T-helper 9 cell (primary cell): ENCODE data around the gene CFAP251.
"Not testable (repeated sequence)": the region's sequence is repeated elsewhere in the genome, so short reads cannot be mapped to it uniquely, and the experiment has no call there.

ENCODE experiments used
- DNase-seq: peaks from one replicate; pipeline ENCODE4 v3.0.0-alpha.2; 2020

The CFAP251 gene

GRCh38 chr12:121980892-121981272, 62.5 kb downstream of the CFAP251 start:
- no peak for DNase-seq

GRCh38 chr12:121981456-121981855, 63.1 kb downstream of the CFAP251 start:
- DNase-seq, result no peak

- no peak for DNase-seq
These were observed 64.6 kb downstream of the CFAP251 start for GRCh38 chr12:121982950-121983349.

- DNase-seq, result no peak
These were observed 65.3 kb downstream of the CFAP251 start for GRCh38 chr12:121983536-121984210.

- DNase-seq, result no peak
These were observed 68.3 kb downstream of the CFAP251 start for GRCh38 chr12:121986489-121987245.

- DNase-seq, result not testable (repeated sequence)
These were observed 70.1 kb downstream of the CFAP251 start for GRCh38 chr12:121988519-121988918.

- DNase-seq, result no peak
These were observed 71.1 kb downstream of the CFAP251 start for GRCh38 chr12:121989276-121990113.

GRCh38 chr12:121990114-121990647, 71.8 kb downstream of the CFAP251 start:
- no peak for DNase-seq

GRCh38 chr12:121990692-121991603, 72.6 kb downstream of the CFAP251 start:
- DNase-seq, result no peak

GRCh38 chr12:121992059-121992879, 73.9 kb downstream of the CFAP251 start:
- no peak for DNase-seq

GRCh38 chr12:121996050-121996944, 77.9 kb downstream of the CFAP251 start:
- no peak for DNase-seq

- DNase-seq, result no peak
These were observed 78.7 kb downstream of the CFAP251 start for GRCh38 chr12:121996945-121997612.

- no peak for DNase-seq
These were observed 83.2 kb downstream of the CFAP251 start for GRCh38 chr12:122001466-122002209.

- no peak for DNase-seq
These were observed 85.5 kb downstream of the CFAP251 start for GRCh38 chr12:122003651-122004611.

GRCh38 chr12:122004633-122005071, 86.3 kb downstream of the CFAP251 start:
- DNase-seq, result no peak

- no peak for DNase-seq
These were observed 86.9 kb downstream of the CFAP251 start for GRCh38 chr12:122005252-122005776.
